GM19239 (cell line): Measurements from ENCODE around the gene RNF6.

Experiments
- DNase-seq: peaks from one replicate; pipeline ENCODE4 v3.0.0; 2011; ENCODE audit warnings: low spot score; ENCODE audit not compliant: insufficient read length
- FAIRE-seq: peaks from 2 replicates; lab custom pipeline; 2011; peaks lifted over from hg19 to GRCh38; lab: Jason Lieb, UNC

RNF6 gene

GRCh38 chr13:26168835-26169234, 53.3 kb downstream of the RNF6 start:
- no peak for DNase-seq
- FAIRE-seq = no peak

GRCh38 chr13:26168237-26168814, 53.8 kb downstream of the RNF6 start:
- DNase-seq (no peak), FAIRE-seq (no peak)

GRCh38 chr13:26163812-26164211, 58.3 kb downstream of the RNF6 start:
- no peak for FAIRE-seq

More at GRCh38 chr13:26163812-26164211, 58.3 kb downstream of the RNF6 start:
- no peak for DNase-seq
